ENCODE results near the gene AQP12B.

AQP12B gene

DNA sequence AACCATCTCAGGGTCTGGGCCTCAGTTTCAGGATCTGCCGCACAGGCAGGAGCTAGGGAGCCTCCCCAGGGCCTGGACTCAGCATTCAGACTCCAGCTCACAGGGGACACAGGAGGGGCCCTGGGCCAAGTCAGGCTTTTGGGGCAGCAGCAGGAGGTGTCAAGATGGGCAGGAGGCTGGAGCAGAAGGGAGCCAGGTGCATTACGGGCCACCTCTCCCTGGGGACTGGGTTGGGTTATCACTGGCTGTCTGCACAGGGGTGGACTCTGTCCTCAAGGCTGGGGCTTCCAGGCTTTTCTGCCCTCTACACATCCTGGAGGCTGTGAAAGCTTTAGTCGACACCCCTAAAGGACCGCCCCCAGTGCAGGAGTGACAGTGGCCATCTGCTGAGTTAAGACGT is 29.0 kb upstream of the AQP12B start:
- TF ChIP-seq, protein P1, sequence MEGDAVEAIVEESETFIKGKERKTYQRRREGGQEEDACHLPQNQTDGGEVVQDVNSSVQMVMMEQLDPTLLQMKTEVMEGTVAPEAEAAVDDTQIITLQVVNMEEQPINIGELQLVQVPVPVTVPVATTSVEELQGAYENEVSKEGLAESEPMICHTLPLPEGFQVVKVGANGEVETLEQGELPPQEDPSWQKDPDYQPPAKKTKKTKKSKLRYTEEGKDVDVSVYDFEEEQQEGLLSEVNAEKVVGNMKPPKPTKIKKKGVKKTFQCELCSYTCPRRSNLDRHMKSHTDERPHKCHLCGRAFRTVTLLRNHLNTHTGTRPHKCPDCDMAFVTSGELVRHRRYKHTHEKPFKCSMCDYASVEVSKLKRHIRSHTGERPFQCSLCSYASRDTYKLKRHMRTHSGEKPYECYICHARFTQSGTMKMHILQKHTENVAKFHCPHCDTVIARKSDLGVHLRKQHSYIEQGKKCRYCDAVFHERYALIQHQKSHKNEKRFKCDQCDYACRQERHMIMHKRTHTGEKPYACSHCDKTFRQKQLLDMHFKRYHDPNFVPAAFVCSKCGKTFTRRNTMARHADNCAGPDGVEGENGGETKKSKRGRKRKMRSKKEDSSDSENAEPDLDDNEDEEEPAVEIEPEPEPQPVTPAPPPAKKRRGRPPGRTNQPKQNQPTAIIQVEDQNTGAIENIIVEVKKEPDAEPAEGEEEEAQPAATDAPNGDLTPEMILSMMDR (IDR thresholded peaks at IDR 0.05) = no peak

DNA sequence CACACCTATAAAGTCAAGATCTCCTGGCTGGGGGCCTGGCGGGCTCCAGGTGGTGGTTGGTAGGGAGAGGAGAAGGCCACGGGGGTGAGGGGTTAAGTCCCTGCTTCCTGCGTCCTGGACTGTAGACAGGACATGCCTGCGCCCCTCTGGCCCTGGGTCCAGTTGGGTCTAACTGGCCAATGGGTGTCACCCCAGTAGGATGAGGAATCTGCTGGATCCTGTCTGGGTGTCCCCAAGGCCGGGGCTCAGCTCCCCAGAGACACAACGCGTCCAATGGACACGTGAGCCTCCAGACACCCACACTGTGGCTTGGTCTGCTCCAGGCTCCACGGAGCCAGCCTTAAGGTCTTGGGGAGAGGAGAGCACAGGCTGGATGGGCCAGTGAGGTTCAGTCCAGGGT is 28.6 kb upstream of the AQP12B start:
- TF ChIP-seq, protein P1 (IDR thresholded peaks at IDR 0.05) = no peak

DNA sequence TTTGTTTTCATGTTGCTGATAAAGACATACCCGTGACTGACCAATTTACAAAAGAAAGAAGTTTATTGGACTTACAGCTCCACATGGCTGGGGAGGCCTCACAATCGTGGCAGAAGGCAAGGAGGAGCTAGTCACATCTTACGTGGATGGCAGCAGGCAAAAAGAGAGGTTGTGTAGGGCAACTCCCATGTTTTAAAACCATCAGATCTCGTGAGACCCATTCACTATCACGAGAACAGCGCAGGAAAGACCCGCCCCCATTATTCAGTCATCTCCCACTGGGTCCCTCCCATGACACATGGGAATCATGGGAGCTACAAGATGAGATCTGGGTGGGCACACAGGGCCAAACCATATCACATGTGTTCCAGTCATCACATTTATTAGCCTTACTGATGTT is 25.8 kb upstream of the AQP12B start:
- TF ChIP-seq, protein P1 (IDR thresholded peaks at IDR 0.05) = no peak

DNA sequence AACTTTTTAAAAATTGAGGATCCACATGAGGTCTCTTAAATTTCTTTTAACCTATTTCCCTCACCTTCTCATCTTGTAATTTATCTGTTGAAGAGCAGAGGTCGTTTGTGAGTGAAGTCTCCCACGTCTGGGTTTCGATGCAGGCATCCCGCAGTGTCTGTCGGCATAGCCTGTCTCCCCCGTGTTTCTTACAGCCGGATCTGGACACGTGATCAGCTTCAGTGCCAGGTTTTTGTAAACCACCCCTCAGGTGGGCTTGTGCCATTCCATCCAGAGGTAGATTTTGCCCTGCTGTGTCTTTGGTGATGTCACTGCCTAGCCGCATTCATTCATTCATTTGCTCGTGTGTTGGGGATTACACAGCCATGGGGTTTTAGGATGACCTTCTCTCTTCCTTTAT is 25.1 kb upstream of the AQP12B start:
- TF ChIP-seq, protein P1 (IDR thresholded peaks at IDR 0.05) = no peak

DNA sequence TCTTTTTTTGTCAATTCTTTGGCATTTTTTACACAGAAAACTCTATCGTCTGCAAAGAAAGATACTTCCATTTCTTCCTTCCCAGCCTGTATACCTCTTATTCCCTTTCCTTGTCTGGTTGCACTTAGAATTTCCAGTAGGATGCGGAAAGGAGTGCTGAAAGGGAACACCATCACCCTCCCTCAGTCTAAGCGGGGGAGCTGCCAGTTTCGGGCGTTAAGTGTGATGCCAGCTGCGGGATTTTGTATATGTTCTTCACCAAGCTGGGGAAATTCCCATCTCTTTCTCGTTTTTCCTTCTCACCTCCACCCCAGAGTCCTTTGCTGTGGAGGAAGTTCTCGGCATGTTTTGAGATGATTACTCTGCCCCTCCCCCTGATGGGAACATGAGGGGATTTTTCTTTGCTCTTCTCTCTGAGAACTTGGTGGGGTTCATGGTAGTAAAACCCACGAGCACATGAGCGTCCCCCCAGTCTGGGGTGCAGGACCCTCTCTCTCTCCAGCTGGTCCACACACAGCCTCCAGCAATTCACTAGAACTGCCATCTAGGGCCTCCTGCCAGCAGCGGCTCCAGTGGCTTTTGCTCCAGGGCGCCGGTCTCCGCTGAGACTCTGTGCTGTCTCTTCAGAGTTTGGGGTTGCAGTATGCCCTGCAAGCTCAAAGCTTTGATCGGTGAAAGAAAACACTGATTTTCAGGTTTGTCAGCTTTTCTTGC is 24.5 kb upstream of the AQP12B start:
- TF ChIP-seq, protein P1 (IDR thresholded peaks at IDR 0.05) = no peak

DNA sequence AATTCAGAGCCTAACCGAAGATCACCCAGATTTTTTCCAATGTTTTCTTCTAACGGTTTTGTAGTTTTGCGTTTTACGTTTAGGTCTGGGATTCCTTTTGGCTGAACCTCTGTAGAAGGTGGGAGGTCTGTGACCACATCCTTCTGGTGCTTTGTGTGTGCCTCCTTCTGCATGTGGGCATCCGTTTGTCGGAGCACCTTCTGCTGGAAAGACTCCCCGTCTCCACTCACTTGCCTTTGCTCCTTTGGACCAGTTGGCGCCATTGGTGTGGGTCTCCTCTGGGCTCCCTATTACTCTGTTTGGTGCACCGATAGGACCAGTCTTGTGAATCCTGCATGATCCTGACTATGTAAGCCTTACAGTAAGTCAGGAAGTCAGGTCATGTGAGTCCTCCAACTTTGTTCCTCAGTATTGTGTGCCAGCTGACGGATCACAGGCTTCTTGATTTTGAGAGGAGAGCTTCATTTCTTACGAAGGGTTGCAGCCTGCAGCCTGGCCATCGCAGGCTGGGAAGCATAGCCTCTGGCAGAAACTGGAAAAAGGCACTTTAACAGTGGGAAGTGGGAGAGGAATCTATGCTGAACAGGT is 22.6 kb upstream of the AQP12B start:
- TF ChIP-seq, protein P1 (IDR thresholded peaks at IDR 0.05) = no peak

DNA sequence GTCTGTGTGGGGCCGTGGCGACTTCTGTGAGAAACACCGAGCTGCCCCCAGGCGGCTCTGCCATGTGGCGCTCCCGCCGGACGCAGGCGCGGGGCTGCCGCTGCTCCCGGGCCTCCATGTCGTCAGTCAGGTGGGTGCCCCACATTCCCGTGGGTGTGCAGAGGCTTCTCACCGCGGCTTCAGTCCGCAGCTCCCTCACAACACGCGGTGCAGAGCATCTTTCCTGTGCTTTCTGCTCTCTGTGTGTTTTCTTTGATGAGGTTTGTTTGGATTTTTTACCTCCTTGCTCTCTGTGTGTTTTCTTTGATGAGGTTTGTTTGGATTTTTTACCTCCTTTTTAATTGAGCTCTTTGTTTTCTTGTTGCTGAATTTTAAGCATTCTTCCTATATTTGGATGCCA is 22.0 kb upstream of the AQP12B start:
- TF ChIP-seq, protein P1 (IDR thresholded peaks at IDR 0.05) = no peak

Data from LNCAP (cell line).